GM23338 (cell line): ENCODE measurements around the gene CCDC137. TPM values are rescaled to one million over a fixed set of nuclear protein-coding genes. Genes with fewer than 3 reads are reported as not detected.
"Not testable (repeated sequence)": the region's sequence is repeated elsewhere in the genome, so short reads cannot be mapped to it uniquely, and the experiment has no call there.

Experiments used
- ATAC-seq: fragments of 200-7000 bp; cut with Tn5 transposase; 3 replicates; pipeline ENCODE4 v1.9.1; 2020
- DNase-seq: peaks from one replicate; pipeline ENCODE4 v3.0.0-alpha.2; 2015; ENCODE audit warnings: low spot score
- H2AFZ ChIP-seq: fragments of 200-600 bp; sonication (generic); 2 replicates; pipeline ENCODE4 v1.8.0; 2016; ENCODE audit warnings: antibody characterized with exemption, mild to moderate bottlenecking, moderate library complexity
- H3F3A ChIP-seq: fragments of 200-600 bp; sonication (generic); replicated peaks from 2 replicates; pipeline ENCODE4 v1.8.0; 2017; ENCODE audit warnings: antibody characterized with exemption, mixed run types, low read depth
- H3K27ac ChIP-seq: fragments of 200-600 bp; sonication (generic); 2 replicates; pipeline ENCODE4 v1.6.1; 2016; ENCODE audit warnings: low read depth
- H3K27me3 ChIP-seq: fragments of 200-600 bp; sonication (generic); 2 replicates; pipeline ENCODE4 v1.8.0; 2016; ENCODE audit warnings: mild to moderate bottlenecking, mixed run types, moderate library complexity; ENCODE audit not compliant: insufficient read depth
- H3K36me3 ChIP-seq: fragments of 200-600 bp; sonication (generic); 2 replicates; pipeline ENCODE4 v1.8.0; 2016; ENCODE audit warnings: mild to moderate bottlenecking; ENCODE audit not compliant: insufficient read depth
- H3K4me1 ChIP-seq: fragments of 200-600 bp; sonication (generic); 2 replicates; pipeline ENCODE4 v1.8.0; 2016; ENCODE audit warnings: mild to moderate bottlenecking, moderate library complexity; ENCODE audit not compliant: insufficient read depth
- H3K4me2 ChIP-seq: fragments of 200-600 bp; sonication (generic); 2 replicates; pipeline ENCODE4 v1.7.1; 2017; ENCODE audit warnings: mixed run types
- H3K4me3 ChIP-seq: fragments of 200-600 bp; sonication (generic); 2 replicates; pipeline ENCODE4 v1.6.1; 2016; ENCODE audit warnings: mixed run types
- H3K79me2 ChIP-seq: fragments of 200-600 bp; sonication (generic); replicated peaks from 2 replicates; pipeline ENCODE4 v1.8.0; 2017; ENCODE audit warnings: mild to moderate bottlenecking; ENCODE audit not compliant: insufficient read depth
- H3K9me2 ChIP-seq: fragments of 200-600 bp; sonication (generic); 2 replicates; pipeline ENCODE4 v1.8.0; 2017; ENCODE audit not compliant: insufficient read depth
- H4K20me1 ChIP-seq: fragments of 200-600 bp; sonication (generic); replicated peaks from 2 replicates; pipeline ENCODE4 v1.8.0; 2017; ENCODE audit warnings: mild to moderate bottlenecking; ENCODE audit not compliant: insufficient read depth
- H3K27ac Mint-ChIP-seq: 2 replicates; pipeline ENCODE4 v1.8.0; 2020; ENCODE audit warnings: inconsistent platforms, mild to moderate bottlenecking, moderate library complexity, mixed read lengths
- H3K27me3 Mint-ChIP-seq: 3 replicates; pipeline ENCODE4 v1.8.0; 2022; ENCODE audit warnings: low read depth, mild to moderate bottlenecking, moderate library complexity, mixed read lengths, inconsistent platforms; ENCODE audit not compliant: insufficient read depth, poor library complexity
- H3K36me3 Mint-ChIP-seq: 3 replicates; pipeline ENCODE4 v1.8.0; 2021; ENCODE audit warnings: low read depth, mild to moderate bottlenecking, inconsistent platforms, moderate library complexity, mixed read lengths
- H3K4me1 Mint-ChIP-seq: 3 replicates; pipeline ENCODE4 v1.8.0; 2020; ENCODE audit warnings: mild to moderate bottlenecking, inconsistent platforms, mixed read lengths
- H3K4me3 Mint-ChIP-seq: 3 replicates; pipeline ENCODE4 v1.8.0; 2021; ENCODE audit warnings: moderate library complexity, mild to moderate bottlenecking, inconsistent platforms, mixed read lengths
- H3K9me3 Mint-ChIP-seq: 3 replicates; pipeline ENCODE4 v1.8.0; 2020; ENCODE audit warnings: moderate library complexity, mild to moderate bottlenecking, inconsistent platforms, mixed read lengths
- CTCF ChIP-seq, 2 experiments: fragments of 200-600 bp in 1 of 2; sonication (generic) in 1 of 2; conservative IDR thresholded peaks; 2 replicates each; pipeline versions ENCODE4 v1.5.1 to v1.6.1; 2016 to 2017; ENCODE audit warnings: antibody characterized with exemption in 2 of 2, low read depth in 2 of 2, mild to moderate bottlenecking in 2 of 2, moderate library complexity in 1 of 2
- ETS1 ChIP-seq: IDR thresholded peaks from 2 replicates; pipeline ENCODE4 v1.6.1; 2016; ENCODE audit warnings: antibody characterized with exemption
- EZH2 ChIP-seq: fragments of 200-600 bp; sonication (generic); IDR thresholded peaks from one replicate; pipeline ENCODE4 v1.8.0; 2017; ENCODE audit warnings: antibody characterized with exemption, mild to moderate bottlenecking, low read depth; ENCODE audit not compliant: unreplicated experiment
- JUNB ChIP-seq: IDR thresholded peaks from one replicate; pipeline ENCODE4 v1.6.1; 2016; ENCODE audit warnings: antibody characterized with exemption; ENCODE audit not compliant: unreplicated experiment
- NANOG ChIP-seq: IDR thresholded peaks from 2 replicates; pipeline ENCODE4 v1.6.1; 2016; ENCODE audit warnings: antibody characterized with exemption, borderline replicate concordance
- STAT1 ChIP-seq: IDR thresholded peaks from one replicate; pipeline ENCODE4 v1.6.1; 2016; ENCODE audit warnings: antibody characterized with exemption; ENCODE audit not compliant: unreplicated experiment
- ZNF331 ChIP-seq: fragments of 250-450 bp; sonication (Bioruptor Pico); IDR thresholded peaks from 2 replicates; pipeline ENCODE4 v1.5.0; 2020; ENCODE audit warnings: low read depth, mild to moderate bottlenecking, moderate library complexity
- ZNF462 ChIP-seq: fragments of 250-450 bp; sonication (Bioruptor Pico); IDR thresholded peaks from 2 replicates; pipeline ENCODE4 v1.5.0; 2020; ENCODE audit warnings: mild to moderate bottlenecking, moderate library complexity
- polyA plus RNA-seq: library from polyadenylated mRNA; unstranded; fragments of >200 nt; fragmentation: Nextera tagmentation; extraction: Ambion mirVana; gene quantifications from 2 replicates; pipeline ENCODE4 v1.2.1, GENCODE V29; 2016
- total RNA-seq: library from RNA; depleted of rRNA; stranded (reverse); fragments of >200 nt; shearing (Covaris generic); gene quantifications from 2 replicates; pipeline ENCODE4 v1.2.3, GENCODE V29; 2014

CCDC137 gene
- total and polyA plus RNA-seq, 2 experiments from 2014 or later = 26.1 to 73.4 TPM

GRCh38 chr17:81675515-81676221 lies 9.1 kb downstream of the CCDC137 start:
- H3K4me1 ChIP-seq, H3K9me3 Mint-ChIP-seq, H3K4me3 Mint-ChIP-seq, H3K27ac Mint-ChIP-seq, H3K79me2 ChIP-seq, H3K4me1 Mint-ChIP-seq, H3K27me3 ChIP-seq, H4K20me1 ChIP-seq, H2AFZ ChIP-seq, H3K9me2 ChIP-seq, H3K4me2 ChIP-seq, H3K4me3 ChIP-seq: not testable (repeated sequence)
- ATAC-seq = peak; percentile 28
- Histone ChIP-seq H3K27ac (peak overlapping the region; percentile 84), H3F3A (peaks cover 12% of the 10 kb centered on the region; the same call in 1 of the 2 replicates), H3K36me3 (peaks cover 13% of the 10 kb centered on the region)
- peaks cover 42% of the 10 kb centered on the region for H3K36me3 Mint-ChIP-seq
- H3K27me3 Mint-ChIP-seq = peaks cover 19% of the 10 kb centered on the region
- TF ChIP-seq CTCF (conservative IDR thresholded peaks at IDR 0.05; ENCODE audit: low read depth in 2 of 2) = peak; percentile 55 to 56
- DNase-seq = peak; percentile 39

GRCh38 chr17:81676906-81677305 lies 10.4 kb downstream of the CCDC137 start:
- Histone ChIP-seq H3K27ac (no peak overlapping the region), H3K36me3 (peaks cover 7% of the 10 kb centered on the region; the same call in 1 of the 2 replicates), H3K4me1 (no peaks in the 10 kb centered on the region), H4K20me1 (peaks cover 3% of the 10 kb centered on the region; the same call in 1 of the 2 replicates), H3F3A (peaks cover 12% of the 10 kb centered on the region; the same call in 1 of the 2 replicates), H3K9me2 (no peaks in the 10 kb centered on the region), H2AFZ (no peak overlapping the region), H3K79me2 (peaks cover 12% of the 10 kb centered on the region), H3K4me2 (no peak overlapping the region), H3K27me3 (no peaks in the 10 kb centered on the region), H3K4me3 (no peak overlapping the region)
- H3K9me3 Mint-ChIP-seq = no peaks in the 10 kb centered on the region
- H3K4me3 Mint-ChIP-seq = no peak overlapping the region
- ATAC-seq (no peak), DNase-seq (no peak)
- no peak overlapping the region for H3K27ac Mint-ChIP-seq
- peaks cover 14% of the 10 kb centered on the region for H3K27me3 Mint-ChIP-seq
- peaks cover 5% of the 10 kb centered on the region; the same call in 2 of the 3 replicates for H3K4me1 Mint-ChIP-seq
- peaks cover 35% of the 10 kb centered on the region for H3K36me3 Mint-ChIP-seq
- TF ChIP-seq JUNB (no peak), ETS1 (no peak), ZNF462 (CRISPR knock-in tag) (no peak), NANOG (no peak), CTCF (conservative IDR thresholded peaks at IDR 0.05; ENCODE audit: low read depth in 2 of 2) (no peak), EZH2 (no peak), STAT1 (no peak), ZNF331 (CRISPR knock-in tag) (no peak)
